Measurements from ENCODE around the gene MTCH1. TPM values are rescaled to one million over a fixed set of nuclear protein-coding genes. Genes with fewer than 3 reads are reported as not detected.

MTCH1 gene
- total RNA-seq, 1 donor from 2014 or later: 128 TPM

- intact Hi-C loops (cut with micrococcal nuclease): no loop called here
Observed at GRCh38 chr6:36929152-36929551, 56.8 kb downstream of the MTCH1 start.

- intact Hi-C loops (cut with micrococcal nuclease): no loop called here
Observed at GRCh38 chr6:36928547-36928918, 57.5 kb downstream of the MTCH1 start.

- intact Hi-C loops (cut with micrococcal nuclease): no loop called here
Observed at GRCh38 chr6:36927691-36928546, 58.1 kb downstream of the MTCH1 start.

- intact Hi-C loops (cut with micrococcal nuclease): no loop called here
Observed at GRCh38 chr6:36926708-36927513, 59.1 kb downstream of the MTCH1 start.

GRCh38 chr6:36925809-36926208, 60.2 kb downstream of the MTCH1 start:
- intact Hi-C loops (cut with micrococcal nuclease): no loop called here

GRCh38 chr6:36924778-36925374, 61.1 kb downstream of the MTCH1 start:
- intact Hi-C loops (cut with micrococcal nuclease): loop anchor here (1.0 kb wide), 1 partner anchor 13 kb away; no protein-coding TSS in a partner anchor

- intact Hi-C loops (cut with micrococcal nuclease): loop anchor here (1.0 kb wide), 1 partner anchor 12 kb away; no protein-coding TSS in a partner anchor
Observed at GRCh38 chr6:36924131-36924530, 61.9 kb downstream of the MTCH1 start.

GRCh38 chr6:36920546-36920945, 65.5 kb downstream of the MTCH1 start:
- intact Hi-C loops (cut with micrococcal nuclease): no loop called here

- intact Hi-C loops (cut with micrococcal nuclease): no loop called here
Observed at GRCh38 chr6:36920049-36920448, 65.9 kb downstream of the MTCH1 start.

Other genes starting within 250 kb of the MTCH1 start
- gene CPNE5, start 146.8 kb downstream of the MTCH1 start, total RNA-seq: 2.7 and 3.2 TPM in 2 replicates
- 34.7 and 36.3 TPM in 2 replicates for gene PPIL1, start 111.4 kb downstream of the MTCH1 start, total RNA-seq
- 53.9 and 54.2 TPM in 2 replicates for gene C6orf89, start 100.2 kb downstream of the MTCH1 start, total RNA-seq
- 2.5 and 4.6 TPM in 2 replicates for gene PI16, start 31.5 kb downstream of the MTCH1 start, total RNA-seq
- 5.6 and 7.6 TPM in 2 replicates for gene FGD2, start 19.5 kb upstream of the MTCH1 start, total RNA-seq
- gene PIM1, start 184.0 kb upstream of the MTCH1 start, total RNA-seq: 635 and 642 TPM in 2 replicates